ENCODE data around the gene TMEM9B.

DNA sequence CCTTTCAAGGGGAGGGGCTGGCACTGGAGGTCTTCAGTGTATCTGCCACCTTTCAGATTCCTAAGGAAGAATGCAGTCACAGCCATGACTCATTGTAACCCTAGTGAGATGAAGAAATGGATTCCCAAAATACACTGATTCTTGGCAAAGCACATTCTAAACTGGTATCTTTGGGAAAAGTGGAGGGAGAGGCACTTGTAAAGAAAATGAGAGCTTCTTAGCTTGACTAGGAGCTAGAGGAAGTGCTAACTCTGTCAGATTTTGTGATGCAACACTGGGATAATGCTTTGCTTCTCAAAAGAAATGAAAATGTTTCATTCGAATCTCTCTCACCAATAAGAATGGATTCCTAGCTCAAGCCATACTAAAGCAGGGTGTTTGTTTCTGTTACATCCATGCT lies 25.2 kb upstream of the TMEM9B start:
- no peak for TF ChIP-seq CTCF (IDR thresholded peaks at IDR 0.05)
- no peak for TF ChIP-seq EZH2 (IDR thresholded peaks at IDR 0.05; ENCODE audit: borderline replicate concordance, insufficient read depth, low read depth, low read length, poor library complexity, severe bottlenecking)

Measured in B cell (primary cell).